ENCODE results near the gene CTXN1.
A peak's percentile ranks its signal among the peaks of the same experiment; 100 is the strongest.
"Not testable (repeated sequence)": the region's sequence is repeated elsewhere in the genome, so short reads cannot be mapped to it uniquely, and the experiment has no call there.

Gene CTXN1

GRCh38 chr19:7918615-7919421, 7.1 kb downstream of the CTXN1 start:
- Histone ChIP-seq H2BK5ac (ENCODE audit: low read depth, low read length, poor library complexity, severe bottlenecking) (no peak overlapping the region), H3K4me3 (ENCODE audit: insufficient read depth in 1 of 2, low read depth in 1 of 2, low read length in 2 of 2) (no peak overlapping the region), H4K8ac (ENCODE audit: low read length) (no peak overlapping the region), H3K9ac (ENCODE audit: low read length) (no peak overlapping the region), H3K27ac (ENCODE audit: low read length, poor library complexity, severe bottlenecking) (no peak overlapping the region), H3K23ac (ENCODE audit: low read length in 2 of 2) (no peak overlapping the region), H3K18ac (ENCODE audit: low read depth in 1 of 2, low read length in 2 of 2) (no peak overlapping the region), H3K14ac (ENCODE audit: low read length in 2 of 2) (no peak overlapping the region), H4K91ac (ENCODE audit: low read length) (no peak overlapping the region), H2BK15ac (ENCODE audit: low read depth, poor library complexity, severe bottlenecking) (no peak overlapping the region), H3K4ac (ENCODE audit: low read depth in 1 of 2, low read length in 2 of 2) (no peak overlapping the region), H3K4me1 (ENCODE audit: control insufficient read depth, insufficient read depth, low read depth, low read length) (peaks cover 43% of the 10 kb centered on the region), H2AFZ (ENCODE audit: low read depth, low read length) (no peak overlapping the region), H2BK12ac (ENCODE audit: low read length in 2 of 2) (no peak overlapping the region), H3K27me3 (ENCODE audit: control insufficient read depth in 1 of 2, insufficient read depth in 1 of 2, low read length in 2 of 2) (peaks cover 21 to 31% of the 10 kb centered on the region in 2 experiments), H3K36me3 (ENCODE audit: control insufficient read depth in 1 of 2, insufficient read depth in 2 of 2, low read depth in 1 of 2, low read length in 2 of 2) (peaks cover 18 to 35% of the 10 kb centered on the region in 2 experiments), H2BK120ac (ENCODE audit: low read depth, low read length) (no peak overlapping the region), H3K4me2 (ENCODE audit: low read length, poor library complexity, severe bottlenecking) (no peak overlapping the region), H2AK5ac (ENCODE audit: low read length, severe bottlenecking) (no peak overlapping the region), H3K9me3 (ENCODE audit: control insufficient read depth, low read length) (no peaks in the 10 kb centered on the region), H3K79me1 (replicated peaks; ENCODE audit: low read length, poor library complexity, severe bottlenecking) (peaks cover 9% of the 10 kb centered on the region)
- no peak for DNase-seq
- WGBS: 92% methylated on average over 42 of the region's 42 CpGs

- WGBS: 57% methylated on average over 18 of the region's 29 CpGs
- peak overlapping the region; percentile 12 for H2BK120ac ChIP-seq (ENCODE audit: low read depth, low read length)
- DNase-seq; H2AFZ ChIP-seq (ENCODE audit: low read depth, low read length); H3K14ac ChIP-seq (ENCODE audit: low read length in 2 of 2); H3K9me3 ChIP-seq (ENCODE audit: control insufficient read depth, low read length); H2AK5ac ChIP-seq (ENCODE audit: low read length, severe bottlenecking); H3K9ac ChIP-seq (ENCODE audit: low read length); H2BK5ac ChIP-seq (ENCODE audit: low read depth, low read length, poor library complexity, severe bottlenecking); H3K27ac ChIP-seq (ENCODE audit: low read length, poor library complexity, severe bottlenecking); H3K79me1 ChIP-seq (replicated peaks; ENCODE audit: low read length, poor library complexity, severe bottlenecking); H3K23ac ChIP-seq (ENCODE audit: low read length in 2 of 2): not testable (repeated sequence)
- peak overlapping the region; percentile 35 for H2BK15ac ChIP-seq (ENCODE audit: low read depth, poor library complexity, severe bottlenecking)
- peak overlapping the region; percentile 68 to 84 for H2BK12ac ChIP-seq (ENCODE audit: low read length in 2 of 2)
- peaks cover 18 to 35% of the 10 kb centered on the region in 2 experiments for H3K36me3 ChIP-seq (ENCODE audit: control insufficient read depth in 1 of 2, insufficient read depth in 2 of 2, low read depth in 1 of 2, low read length in 2 of 2)
- peak overlapping the region; percentile 42 to 63 for H3K4me3 ChIP-seq (ENCODE audit: insufficient read depth in 1 of 2, low read depth in 1 of 2, low read length in 2 of 2)
- H3K4me2 ChIP-seq (ENCODE audit: low read length, poor library complexity, severe bottlenecking): peak overlapping the region; percentile 54
- peak overlapping the region in 1 of 2 experiments; percentile 88 for H3K18ac ChIP-seq (ENCODE audit: low read depth in 1 of 2, low read length in 2 of 2)
- peaks cover 21 to 31% of the 10 kb centered on the region in 2 experiments for H3K27me3 ChIP-seq (ENCODE audit: control insufficient read depth in 1 of 2, insufficient read depth in 1 of 2, low read length in 2 of 2)
- peaks cover 41% of the 10 kb centered on the region for H3K4me1 ChIP-seq (ENCODE audit: control insufficient read depth, insufficient read depth, low read depth, low read length)
- H4K8ac ChIP-seq (ENCODE audit: low read length): peak overlapping the region; percentile 94
- peak overlapping the region in 1 of 2 experiments; percentile 54 for H3K4ac ChIP-seq (ENCODE audit: low read depth in 1 of 2, low read length in 2 of 2)
- peak overlapping the region; percentile 78 for H4K91ac ChIP-seq (ENCODE audit: low read length)
Observed at GRCh38 chr19:7918062-7918614, 7.8 kb downstream of the CTXN1 start.

DNA sequence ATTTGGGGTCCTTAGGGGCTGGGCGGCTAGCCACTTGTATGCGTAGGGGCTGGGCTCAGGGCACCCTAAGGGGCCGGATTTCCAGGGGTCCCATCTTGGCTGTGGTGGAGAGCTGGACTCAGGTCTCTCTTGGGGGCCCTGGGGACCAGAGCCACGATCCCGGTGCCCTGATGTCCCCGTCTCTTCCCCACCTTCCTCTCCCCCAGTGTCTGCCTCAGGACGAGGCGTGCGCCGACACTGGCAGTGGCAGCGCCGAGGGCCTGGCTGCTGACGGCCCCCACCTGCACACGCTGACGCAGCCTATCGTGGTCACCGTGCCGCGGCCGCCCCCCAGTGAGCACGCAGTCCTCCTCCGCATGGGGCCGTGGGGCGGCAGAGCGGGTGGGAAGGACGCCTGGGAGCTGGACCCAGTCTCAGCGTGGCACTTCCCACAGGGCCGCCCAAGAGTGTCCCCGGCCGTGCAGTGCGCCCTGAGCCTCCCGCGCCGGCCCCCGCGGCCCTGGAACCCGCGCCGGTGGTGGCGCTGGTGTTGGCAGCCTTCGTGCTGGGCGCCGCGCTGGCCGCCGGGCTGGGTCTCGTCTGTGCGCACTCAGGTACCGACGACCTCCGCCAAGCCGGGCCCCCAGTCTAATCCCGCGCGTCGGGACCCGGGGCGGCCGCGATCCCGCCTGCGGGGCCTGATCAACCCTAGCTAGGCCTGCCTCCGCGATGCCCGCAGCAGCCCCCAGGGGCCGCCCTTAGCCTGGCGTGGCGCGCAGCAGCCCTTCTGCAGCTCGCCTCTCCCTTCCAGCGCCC, 8.5 kb downstream of the CTXN1 start:
- peak overlapping the region; percentile 64 to 88 for H3K18ac ChIP-seq (ENCODE audit: low read depth in 1 of 2, low read length in 2 of 2)

DNA sequence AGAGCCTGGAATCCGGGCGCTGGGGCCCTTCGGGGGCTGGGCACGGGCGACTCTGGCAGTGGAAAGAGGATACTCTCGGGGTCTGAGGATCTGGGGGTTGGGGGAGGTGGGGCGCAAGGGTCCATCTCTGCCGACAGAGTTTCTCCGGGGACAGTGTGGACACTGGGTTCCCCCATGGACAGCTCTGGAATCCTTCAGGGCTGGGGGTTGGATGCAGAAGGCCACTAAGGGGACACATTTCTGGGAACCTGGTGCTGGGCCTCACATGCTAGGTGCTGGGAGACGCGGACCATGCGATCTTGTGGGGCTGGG, 9.0 kb downstream of the CTXN1 start:
- H3K27me3 ChIP-seq (ENCODE audit: control insufficient read depth in 1 of 2, insufficient read depth in 1 of 2, low read length in 2 of 2): peaks cover 21 to 31% of the 10 kb centered on the region in 2 experiments
- peak overlapping the region in 1 of 2 experiments; percentile 55 for H2BK12ac ChIP-seq (ENCODE audit: low read length in 2 of 2)
- WGBS: 5% methylated on average over 12 of the region's 12 CpGs
- no peak overlapping the region for H2AFZ ChIP-seq (ENCODE audit: low read depth, low read length)
- H4K8ac ChIP-seq (ENCODE audit: low read length): peak overlapping the region; percentile 93
- H3K23ac ChIP-seq (ENCODE audit: low read length in 2 of 2): no peak overlapping the region
- no peak overlapping the region for H3K18ac ChIP-seq (ENCODE audit: low read depth in 1 of 2, low read length in 2 of 2)
- peak overlapping the region; percentile 49 to 63 for H3K4me3 ChIP-seq (ENCODE audit: insufficient read depth in 1 of 2, low read depth in 1 of 2, low read length in 2 of 2)
- H2BK120ac ChIP-seq (ENCODE audit: low read depth, low read length): no peak overlapping the region
- H3K36me3 ChIP-seq (ENCODE audit: control insufficient read depth in 1 of 2, insufficient read depth in 2 of 2, low read depth in 1 of 2, low read length in 2 of 2): peaks cover 14 to 35% of the 10 kb centered on the region in 2 experiments
- DNase-seq: peak; percentile 21
- H2BK15ac ChIP-seq (ENCODE audit: low read depth, poor library complexity, severe bottlenecking): peak overlapping the region; percentile 54
- no peak overlapping the region for H4K91ac ChIP-seq (ENCODE audit: low read length)
- H3K27ac ChIP-seq (ENCODE audit: low read length, poor library complexity, severe bottlenecking): no peak overlapping the region
- H2BK5ac ChIP-seq (ENCODE audit: low read depth, low read length, poor library complexity, severe bottlenecking): no peak overlapping the region
- H3K9ac ChIP-seq (ENCODE audit: low read length): peak overlapping the region; percentile 29
- no peak overlapping the region for H3K14ac ChIP-seq (ENCODE audit: low read length in 2 of 2)
- peaks cover 4% of the 10 kb centered on the region for H3K79me1 ChIP-seq (replicated peaks; ENCODE audit: low read length, poor library complexity, severe bottlenecking)
- no peaks in the 10 kb centered on the region for H3K9me3 ChIP-seq (ENCODE audit: control insufficient read depth, low read length)
- no peak overlapping the region for H2AK5ac ChIP-seq (ENCODE audit: low read length, severe bottlenecking)
- H3K4me2 ChIP-seq (ENCODE audit: low read length, poor library complexity, severe bottlenecking): peak overlapping the region; percentile 54
- H3K4ac ChIP-seq (ENCODE audit: low read depth in 1 of 2, low read length in 2 of 2): no peak overlapping the region
- peaks cover 41% of the 10 kb centered on the region for H3K4me1 ChIP-seq (ENCODE audit: control insufficient read depth, insufficient read depth, low read depth, low read length)

More for the DNA sequence above, 8.5 kb downstream of the CTXN1 start:
- H2AK5ac ChIP-seq (ENCODE audit: low read length, severe bottlenecking): no peak overlapping the region
- no peak overlapping the region for H3K23ac ChIP-seq (ENCODE audit: low read length in 2 of 2)
- H2BK120ac ChIP-seq (ENCODE audit: low read depth, low read length): peak overlapping the region; percentile 12
- H3K4me1 ChIP-seq (ENCODE audit: control insufficient read depth, insufficient read depth, low read depth, low read length): peaks cover 41% of the 10 kb centered on the region
- DNase-seq: peak; percentile 71
- H2BK5ac ChIP-seq (ENCODE audit: low read depth, low read length, poor library complexity, severe bottlenecking): no peak overlapping the region
- peaks cover 16 to 35% of the 10 kb centered on the region in 2 experiments for H3K36me3 ChIP-seq (ENCODE audit: control insufficient read depth in 1 of 2, insufficient read depth in 2 of 2, low read depth in 1 of 2, low read length in 2 of 2)
- peaks cover 2% of the 10 kb centered on the region for H3K79me1 ChIP-seq (replicated peaks; ENCODE audit: low read length, poor library complexity, severe bottlenecking)
- H2AFZ ChIP-seq (ENCODE audit: low read depth, low read length): peak overlapping the region; percentile 8
- peak overlapping the region; percentile 83 for H2BK15ac ChIP-seq (ENCODE audit: low read depth, poor library complexity, severe bottlenecking)
- no peaks in the 10 kb centered on the region for H3K9me3 ChIP-seq (ENCODE audit: control insufficient read depth, low read length)
- H4K91ac ChIP-seq (ENCODE audit: low read length): peak overlapping the region; percentile 80
- H3K14ac ChIP-seq (ENCODE audit: low read length in 2 of 2): no peak overlapping the region
- H3K9ac ChIP-seq (ENCODE audit: low read length): peak overlapping the region; percentile 29
- H3K4me2 ChIP-seq (ENCODE audit: low read length, poor library complexity, severe bottlenecking): peak overlapping the region; percentile 54
- H3K27me3 ChIP-seq (ENCODE audit: control insufficient read depth in 1 of 2, insufficient read depth in 1 of 2, low read length in 2 of 2): peaks cover 21 to 31% of the 10 kb centered on the region in 2 experiments
- peak overlapping the region; percentile 68 to 84 for H2BK12ac ChIP-seq (ENCODE audit: low read length in 2 of 2)
- peak overlapping the region; percentile 54 to 58 for H3K4ac ChIP-seq (ENCODE audit: low read depth in 1 of 2, low read length in 2 of 2)
- no peak overlapping the region for H3K27ac ChIP-seq (ENCODE audit: low read length, poor library complexity, severe bottlenecking)
- H3K4me3 ChIP-seq (ENCODE audit: insufficient read depth in 1 of 2, low read depth in 1 of 2, low read length in 2 of 2): peak overlapping the region; percentile 42 to 63
- 3% methylated on average over 43 of the region's 71 CpGs for WGBS
- peak overlapping the region; percentile 94 for H4K8ac ChIP-seq (ENCODE audit: low read length)

All from mesenchymal stem cell (in vitro differentiated cells and primary cell).